Body of pancreas (tissue), 4 donors: Measurements from ENCODE around the gene TGFBR3. TPM values are rescaled to one million over a fixed set of nuclear protein-coding genes. Genes with fewer than 3 reads are reported as not detected.

ENCODE experiments used
- ATAC-seq: fragments of 150-250 bp; one replicate; pipeline ENCODE4 v1.9.1; 2016
- DNase-seq, 4 donors: peaks; one replicate each; pipeline ENCODE4 v3.0.0-alpha.2; 2019
- H3K27ac ChIP-seq, 4 donors: fragments of 200-600 bp; sonication (generic); 1 replicate in 3 of 4; 2 replicates in 1 of 4; pipeline versions ENCODE4 v1.5.1 to v1.6.1; 2016 to 2019; ENCODE audit warnings: mild to moderate bottlenecking in 1 of 4, mixed read lengths in 1 of 4, moderate library complexity in 1 of 4
- H3K27me3 ChIP-seq, 2 donors: fragments of 200-600 bp; sonication (generic); one replicate each; pipeline ENCODE4 v1.6.0; 2016; ENCODE audit warnings: mild to moderate bottlenecking in 1 of 2
- H3K36me3 ChIP-seq, 2 donors: fragments of 200-600 bp; sonication (generic); replicated peaks in 1 of 2; 2 replicates each; pipeline ENCODE4 v1.5.1; 2016; ENCODE audit warnings: low read depth in 2 of 2; ENCODE audit not compliant: insufficient read depth in 1 of 2
- H3K4me1 ChIP-seq: fragments of 200-600 bp; sonication (generic); one replicate; pipeline ENCODE4 v1.6.0; 2016
- H3K4me3 ChIP-seq, 2 donors: fragments of 200-600 bp; sonication (generic); 1 replicate in 1 of 2; 2 replicates in 1 of 2; pipeline ENCODE4 v1.5.1; 2016 to 2019
- H3K9me3 ChIP-seq, 3 donors: fragments of 200-600 bp; sonication (generic); 1 replicate in 2 of 3; 2 replicates in 1 of 3; pipeline ENCODE4 v1.5.1; 2016
- CTCF ChIP-seq, 7 experiments: fragments of 450-650 bp in 4 of 7; fragments of 200-600 bp in 3 of 7; sonication (generic) in 3 of 7; IDR thresholded peaks; one replicate each; pipeline ENCODE4 v1.5.1; 2016 to 2019; ENCODE audit warnings: antibody characterized with exemption in 7 of 7
- POLR2A ChIP-seq, 3 donors: fragments of 450-650 bp; IDR thresholded peaks; one replicate each; pipeline ENCODE4 v1.6.1; 2016; ENCODE audit warnings: antibody characterized with exemption in 3 of 3, mild to moderate bottlenecking in 2 of 3
- WGBS, 2 donors: methylation state at CpG; one replicate each; pipeline ENCODE4 v1.1.5; 2017; 5-methylcytosine and 5-hydroxymethylcytosine counted together
- intact Hi-C: fragments of 100-400 bp; cut with DNase I; formaldehyde crosslinking; loops from one replicate; pipeline ENCODE4 v1.15.1; 2023
- total RNA-seq, 2 donors: library from RNA; depleted of rRNA; stranded (reverse); fragments of >200 nt; gene quantifications; one replicate each; pipeline ENCODE4 v1.1.0, GENCODE V29; 2016

The TGFBR3 gene
- total RNA-seq, 2 donors from 2014 or later = 52.4 to 63.6 TPM

GRCh38 chr1:91765293-91765692 is 120.7 kb downstream of the TGFBR3 start:
- intact Hi-C loops = no loop called here
- DNase-seq (no peak), ATAC-seq (no peak)
- H3K27me3 ChIP-seq = no peaks in the 10 kb centered on the region
- no peak overlapping the region for H3K27ac ChIP-seq
- peaks cover 29% of the 10 kb centered on the region for H3K4me1 ChIP-seq
- H3K9me3 ChIP-seq = no peaks in the 10 kb centered on the region
- 71 to 75% methylated on average over 4 of the region's 4 CpGs for WGBS, 2 donors
- H3K36me3 ChIP-seq = no peaks in the 10 kb centered on the region
- TF ChIP-seq POLR2A (IDR thresholded peaks at IDR 0.05) = no peak
- TF ChIP-seq CTCF (IDR thresholded peaks at IDR 0.05) = no peak
- H3K4me3 ChIP-seq = no peak overlapping the region

DNA sequence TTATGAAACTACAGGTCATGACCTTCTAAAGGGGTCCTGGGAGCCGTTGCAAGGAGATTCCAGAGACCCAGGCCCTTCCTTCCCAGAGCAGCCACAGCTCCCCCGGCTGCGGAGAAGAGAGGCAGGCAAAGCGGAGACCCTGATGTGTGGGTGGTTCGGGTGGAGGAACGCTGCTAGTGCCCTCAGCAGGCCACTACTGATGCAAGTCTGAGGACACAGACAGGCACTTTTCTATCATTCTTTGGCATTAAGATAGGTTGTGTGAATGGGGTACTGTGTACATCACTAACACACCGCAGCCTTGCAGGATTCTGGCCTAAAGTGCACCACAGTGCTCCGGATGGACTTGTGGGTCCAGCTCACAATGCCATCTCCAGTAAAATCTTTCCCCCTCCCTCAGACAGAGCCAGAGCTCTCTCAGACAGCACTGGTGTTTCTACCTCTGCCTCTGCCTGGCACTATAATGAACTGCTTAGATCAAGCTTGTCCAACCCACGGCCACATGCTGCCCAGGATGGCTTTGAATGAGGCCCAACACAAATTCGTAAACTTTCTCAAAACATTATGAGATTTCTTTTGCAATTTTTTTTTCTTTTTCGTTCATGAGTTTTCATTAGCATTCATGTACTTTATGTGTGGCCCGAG is 121.4 kb downstream of the TGFBR3 start:
- no peak overlapping the region for H3K4me3 ChIP-seq
- H3K27me3 ChIP-seq = no peaks in the 10 kb centered on the region
- H3K4me1 ChIP-seq = peaks cover 33% of the 10 kb centered on the region
- H3K36me3 ChIP-seq = no peaks in the 10 kb centered on the region
- H3K9me3 ChIP-seq = no peaks in the 10 kb centered on the region
- intact Hi-C loops = no loop called here
- H3K27ac ChIP-seq = no peak overlapping the region
- ATAC-seq = no peak
- no peak for DNase-seq
- TF ChIP-seq POLR2A (IDR thresholded peaks at IDR 0.05) = no peak
- TF ChIP-seq CTCF (IDR thresholded peaks at IDR 0.05) = no peak
- WGBS, 2 donors = 89 to 91% methylated on average over 12 of the region's 12 CpGs

GRCh38 chr1:91763252-91763651 is 122.7 kb downstream of the TGFBR3 start:
- intact Hi-C loops = no loop called here
- peak; percentile 33 for ATAC-seq
- H3K9me3 ChIP-seq = no peaks in the 10 kb centered on the region
- no peak for DNase-seq
- no peaks in the 10 kb centered on the region for H3K36me3 ChIP-seq
- H3K4me3 ChIP-seq = no peak overlapping the region
- no peak for TF ChIP-seq POLR2A (IDR thresholded peaks at IDR 0.05)
- no peak for TF ChIP-seq CTCF (IDR thresholded peaks at IDR 0.05)
- no peak overlapping the region for H3K27ac ChIP-seq
- 61 to 63% methylated on average over 4 of the region's 4 CpGs for WGBS, 2 donors
- peaks cover 33% of the 10 kb centered on the region for H3K4me1 ChIP-seq
- H3K27me3 ChIP-seq = no peaks in the 10 kb centered on the region

- H3K4me1 ChIP-seq = peaks cover 33% of the 10 kb centered on the region
- no peaks in the 10 kb centered on the region for H3K9me3 ChIP-seq
- H3K4me3 ChIP-seq = no peak overlapping the region
- DNase-seq (no peak), ATAC-seq (no peak)
- no peak for TF ChIP-seq CTCF (IDR thresholded peaks at IDR 0.05)
- TF ChIP-seq POLR2A (IDR thresholded peaks at IDR 0.05) = no peak
- no peaks in the 10 kb centered on the region for H3K27me3 ChIP-seq
- 28 to 30% methylated on average over 1 of the region's 1 CpG for WGBS, 2 donors
- H3K27ac ChIP-seq = no peak overlapping the region
- H3K36me3 ChIP-seq = no peaks in the 10 kb centered on the region
- intact Hi-C loops = no loop called here
These were observed 124.6 kb downstream of the TGFBR3 start for GRCh38 chr1:91761295-91761721.

- Histone ChIP-seq H3K27ac (no peak overlapping the region), H3K36me3 (no peaks in the 10 kb centered on the region), H3K4me3 (no peak overlapping the region), H3K4me1 (peaks cover 38% of the 10 kb centered on the region), H3K9me3 (no peaks in the 10 kb centered on the region), H3K27me3 (no peaks in the 10 kb centered on the region)
- no peak for ATAC-seq
- intact Hi-C loops = no loop called here
- 85 to 94% methylated on average over 1 of the region's 1 CpG for WGBS, 2 donors
- no peak for DNase-seq
- TF ChIP-seq CTCF (IDR thresholded peaks at IDR 0.05) (no peak), POLR2A (IDR thresholded peaks at IDR 0.05) (no peak)
These were observed 125.4 kb downstream of the TGFBR3 start for GRCh38 chr1:91760512-91760911.
